ENCODE data around the gene LRRC73.

The LRRC73 gene

GRCh38 chr6:43496370-43497128 lies 13.6 kb downstream of the LRRC73 start:
- TF ChIP-seq, protein P1, sequence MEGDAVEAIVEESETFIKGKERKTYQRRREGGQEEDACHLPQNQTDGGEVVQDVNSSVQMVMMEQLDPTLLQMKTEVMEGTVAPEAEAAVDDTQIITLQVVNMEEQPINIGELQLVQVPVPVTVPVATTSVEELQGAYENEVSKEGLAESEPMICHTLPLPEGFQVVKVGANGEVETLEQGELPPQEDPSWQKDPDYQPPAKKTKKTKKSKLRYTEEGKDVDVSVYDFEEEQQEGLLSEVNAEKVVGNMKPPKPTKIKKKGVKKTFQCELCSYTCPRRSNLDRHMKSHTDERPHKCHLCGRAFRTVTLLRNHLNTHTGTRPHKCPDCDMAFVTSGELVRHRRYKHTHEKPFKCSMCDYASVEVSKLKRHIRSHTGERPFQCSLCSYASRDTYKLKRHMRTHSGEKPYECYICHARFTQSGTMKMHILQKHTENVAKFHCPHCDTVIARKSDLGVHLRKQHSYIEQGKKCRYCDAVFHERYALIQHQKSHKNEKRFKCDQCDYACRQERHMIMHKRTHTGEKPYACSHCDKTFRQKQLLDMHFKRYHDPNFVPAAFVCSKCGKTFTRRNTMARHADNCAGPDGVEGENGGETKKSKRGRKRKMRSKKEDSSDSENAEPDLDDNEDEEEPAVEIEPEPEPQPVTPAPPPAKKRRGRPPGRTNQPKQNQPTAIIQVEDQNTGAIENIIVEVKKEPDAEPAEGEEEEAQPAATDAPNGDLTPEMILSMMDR (conservative IDR thresholded peaks at IDR 0.05; ENCODE audit: low read depth, low read length) = peak; percentile 68
- DNase-seq (ENCODE audit: low read depth) = no peak
- H3K4me3 ChIP-seq (ENCODE audit: low read length) = no peak overlapping the region

DNA sequence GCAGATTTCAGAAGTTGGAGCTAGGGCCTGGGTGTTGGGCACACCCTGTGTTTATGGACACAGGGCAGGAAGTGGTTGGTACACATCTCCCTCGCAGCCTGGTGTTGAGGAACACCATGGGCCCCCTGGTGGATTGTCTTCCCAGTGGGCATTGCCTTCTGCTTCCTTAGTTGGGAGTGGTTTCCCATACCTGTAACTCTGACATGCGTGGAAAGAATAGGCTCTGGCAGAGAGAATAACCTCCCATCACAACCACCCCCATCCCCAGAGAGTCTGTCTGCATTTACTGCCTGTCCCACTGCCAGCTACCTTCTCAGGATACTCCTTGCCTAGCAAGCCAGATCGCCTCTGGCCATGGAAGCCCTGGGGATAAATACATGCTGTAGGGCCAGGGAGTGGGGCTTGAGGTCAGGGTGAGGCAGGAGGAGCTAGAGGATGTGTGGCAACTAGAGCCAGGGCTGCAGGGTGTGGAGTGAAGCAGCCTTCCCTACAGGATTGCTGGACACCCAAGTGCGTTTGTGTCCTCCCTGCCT lies 14.7 kb downstream of the LRRC73 start:
- no peak overlapping the region for H3K4me3 ChIP-seq (ENCODE audit: low read length)
- no peak for DNase-seq (ENCODE audit: low read depth)
- TF ChIP-seq, protein P1 (conservative IDR thresholded peaks at IDR 0.05; ENCODE audit: low read depth, low read length) = peak; percentile 42

- TF ChIP-seq, protein P1 (conservative IDR thresholded peaks at IDR 0.05; ENCODE audit: low read depth, low read length) = no peak
- DNase-seq (ENCODE audit: low read depth) = no peak
- no peak overlapping the region for H3K4me3 ChIP-seq (ENCODE audit: low read length)
Measured at GRCh38 chr6:43494766-43495165, 15.4 kb downstream of the LRRC73 start.

- no peak overlapping the region for H3K4me3 ChIP-seq (ENCODE audit: low read length)
- DNase-seq (ENCODE audit: low read depth) = no peak
- TF ChIP-seq, protein P1 (conservative IDR thresholded peaks at IDR 0.05; ENCODE audit: low read depth, low read length) = no peak
Measured at GRCh38 chr6:43494321-43494720, 15.8 kb downstream of the LRRC73 start.

DNA sequence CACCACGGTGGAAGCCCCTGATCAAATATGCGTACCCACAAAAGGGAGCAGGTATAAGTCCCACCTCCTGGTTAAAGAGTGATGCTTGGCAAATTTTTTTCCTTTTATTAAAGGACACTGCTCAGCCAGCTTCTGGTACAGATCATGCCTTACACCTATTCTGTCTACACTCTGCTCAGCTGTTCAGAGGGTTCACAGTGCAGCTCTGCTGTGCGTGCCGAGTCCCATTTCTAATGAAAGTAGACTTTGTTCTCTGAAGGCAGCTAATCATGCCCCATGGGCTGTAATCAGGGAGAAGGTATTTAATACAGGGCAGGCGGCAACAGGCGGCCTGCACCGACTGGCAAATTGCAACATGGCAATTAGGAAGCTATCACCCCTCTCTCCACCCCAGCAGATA lies 16.3 kb downstream of the LRRC73 start:
- TF ChIP-seq, protein P1 (conservative IDR thresholded peaks at IDR 0.05; ENCODE audit: low read depth, low read length) = no peak
- no peak for DNase-seq (ENCODE audit: low read depth)
- H3K4me3 ChIP-seq (ENCODE audit: low read length) = no peak overlapping the region

GRCh38 chr6:43493230-43493629 lies 16.9 kb downstream of the LRRC73 start:
- TF ChIP-seq, protein P1 (conservative IDR thresholded peaks at IDR 0.05; ENCODE audit: low read depth, low read length) = no peak
- DNase-seq (ENCODE audit: low read depth) = no peak
- H3K4me3 ChIP-seq (ENCODE audit: low read length) = no peak overlapping the region

DNA sequence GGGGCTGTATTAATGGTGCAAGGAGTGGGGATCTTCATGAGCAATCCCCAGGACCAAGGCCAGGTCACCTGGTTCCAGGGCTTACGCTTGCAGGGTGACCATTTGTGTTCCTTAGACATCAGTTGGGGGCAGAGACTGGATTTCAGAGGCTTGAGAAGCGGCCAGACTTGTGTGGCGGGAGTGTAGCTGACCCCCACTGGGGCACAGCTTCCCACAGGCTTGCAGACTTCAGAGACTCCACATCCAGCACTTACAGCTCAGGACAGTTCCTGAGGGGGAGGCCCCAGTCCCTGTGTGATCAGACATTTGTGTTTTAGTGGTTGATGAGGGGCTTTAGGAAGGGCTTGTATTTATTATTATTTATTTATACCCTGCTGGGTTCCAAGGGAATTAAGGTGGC lies 17.5 kb downstream of the LRRC73 start:
- no peak for DNase-seq (ENCODE audit: low read depth)
- peak overlapping the region; percentile 17 for H3K4me3 ChIP-seq (ENCODE audit: low read length)
- TF ChIP-seq, protein P1 (conservative IDR thresholded peaks at IDR 0.05; ENCODE audit: low read depth, low read length) = no peak
